ENCODE results near the gene SERPIND1.

DNA sequence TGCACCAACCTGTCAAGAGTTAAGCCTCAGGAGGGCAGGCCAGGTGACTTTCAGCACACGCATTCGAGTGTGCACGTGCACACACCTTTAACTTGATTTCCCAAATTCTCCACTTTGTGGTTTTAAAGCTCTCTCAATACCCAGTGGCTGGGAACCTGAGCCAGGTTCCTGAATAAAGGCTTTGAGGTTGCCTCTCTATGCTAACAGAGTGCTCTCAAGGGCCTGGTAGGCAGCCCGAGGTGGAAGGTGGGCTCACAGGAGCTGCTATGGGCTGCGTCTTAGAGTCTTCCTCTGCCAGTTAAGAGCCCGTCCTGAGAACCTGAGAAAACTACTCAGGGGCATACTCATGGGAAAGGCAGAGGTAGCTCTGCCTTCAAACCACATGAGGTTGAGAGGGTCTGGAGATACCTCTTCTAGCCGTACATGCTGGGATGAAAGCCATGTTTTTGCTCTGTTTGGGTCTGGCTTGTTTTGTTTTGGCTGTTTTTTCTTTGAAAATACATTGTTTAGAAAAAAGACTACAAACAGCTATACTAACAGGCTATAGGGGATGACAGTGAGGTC, 11.6 kb upstream of the SERPIND1 start:
- TF ChIP-seq MZF1 (tag by site-specific recombination; IDR thresholded peaks at IDR 0.05; ENCODE audit: borderline replicate concordance) (no peak), MYNN (tag by site-specific recombination; IDR thresholded peaks at IDR 0.05; ENCODE audit: borderline replicate concordance) (no peak), CTCF (tag by site-specific recombination; IDR thresholded peaks at IDR 0.05) (no peak), ZNF155 (tag by site-specific recombination; IDR thresholded peaks at IDR 0.05) (no peak), ZNF555 (tag by site-specific recombination; conservative IDR thresholded peaks at IDR 0.05) (no peak), SCRT1 (tag by site-specific recombination; IDR thresholded peaks at IDR 0.05; ENCODE audit: borderline replicate concordance) (no peak), ZNF2 (tag by site-specific recombination; IDR thresholded peaks at IDR 0.05) (no peak), ZNF660 (tag by site-specific recombination; IDR thresholded peaks at IDR 0.05) (no peak), ZBTB7A (tag by site-specific recombination; IDR thresholded peaks at IDR 0.05; ENCODE audit: low read depth) (no peak), ZBTB8A (tag by site-specific recombination; IDR thresholded peaks at IDR 0.05) (no peak), ZNF600 (tag by site-specific recombination; IDR thresholded peaks at IDR 0.05) (no peak)
- TF ChIP-seq, protein P1, sequence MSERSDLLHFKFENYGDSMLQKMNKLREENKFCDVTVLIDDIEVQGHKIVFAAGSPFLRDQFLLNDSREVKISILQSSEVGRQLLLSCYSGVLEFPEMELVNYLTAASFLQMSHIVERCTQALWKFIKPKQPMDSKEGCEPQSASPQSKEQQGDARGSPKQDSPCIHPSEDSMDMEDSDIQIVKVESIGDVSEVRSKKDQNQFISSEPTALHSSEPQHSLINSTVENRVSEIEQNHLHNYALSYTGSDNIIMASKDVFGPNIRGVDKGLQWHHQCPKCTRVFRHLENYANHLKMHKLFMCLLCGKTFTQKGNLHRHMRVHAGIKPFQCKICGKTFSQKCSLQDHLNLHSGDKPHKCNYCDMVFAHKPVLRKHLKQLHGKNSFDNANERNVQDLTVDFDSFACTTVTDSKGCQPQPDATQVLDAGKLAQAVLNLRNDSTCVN (tag by site-specific recombination; optimal IDR thresholded peaks at IDR 0.05) = no peak

Data from HEK293 (cell line).